ENCODE data around the gene CCDC88C.

GRCh38 chr14:91402348-91402747 is 15.3 kb downstream of the CCDC88C start:
- TF ChIP-seq CTCF (IDR thresholded peaks at IDR 0.05) (no peak), POLR2A (IDR thresholded peaks at IDR 0.05) (no peak)
